ENCODE measurements around the gene HOTAIR. TPM values are rescaled to one million over a fixed set of nuclear protein-coding genes. Genes with fewer than 3 reads are reported as not detected.

The HOTAIR gene
- total RNA-seq, 1 experiment from 2014 or later = 13.5 TPM

DNA sequence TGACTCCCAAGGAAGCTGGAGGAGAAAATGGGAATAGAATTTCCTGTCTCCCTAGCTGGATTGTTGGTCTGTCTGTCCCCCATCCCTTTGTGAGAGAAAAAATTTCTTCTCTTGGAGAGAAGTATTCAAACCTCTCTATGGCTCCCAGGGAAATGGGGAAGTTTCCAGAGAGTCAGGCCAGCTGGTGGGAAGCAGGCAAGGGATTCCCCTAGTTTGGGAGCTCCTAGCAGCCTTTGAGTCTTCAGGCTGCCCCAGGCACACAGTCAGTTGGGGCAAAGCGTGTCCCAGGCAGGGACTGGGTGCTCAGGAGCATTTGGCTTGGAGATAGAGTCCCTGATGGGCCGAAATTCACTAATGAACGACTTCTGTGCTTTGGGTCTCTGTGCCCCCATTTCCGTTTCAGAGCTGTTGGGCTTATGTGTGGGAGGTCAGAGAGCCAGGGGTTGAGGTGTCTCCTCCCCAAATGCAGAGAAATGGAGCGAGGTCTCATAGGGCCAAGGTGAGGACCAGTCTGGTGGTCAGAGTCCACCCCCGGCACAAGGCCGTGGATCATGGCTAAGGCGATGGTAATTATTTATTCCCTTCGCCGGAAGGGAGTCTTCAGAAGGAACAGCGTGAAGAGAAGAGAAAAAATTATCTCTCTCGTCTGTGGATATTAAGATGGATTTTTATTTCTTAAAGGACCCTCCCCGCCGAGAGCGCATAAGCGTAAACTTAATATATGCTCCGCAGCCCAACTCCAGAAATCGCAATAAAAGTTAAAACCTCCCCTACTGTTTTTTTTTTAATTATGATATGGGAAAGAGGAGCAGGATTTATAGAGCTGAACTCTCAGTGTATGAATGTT lies 18.6 kb upstream of the HOTAIR start:
- H3K9me3 ChIP-seq (replicated peaks) = no peaks in the 10 kb centered on the region
- H3K4me3 ChIP-seq = peak overlapping the region; percentile 49
- H3K36me3 ChIP-seq = no peaks in the 10 kb centered on the region
- H3K27ac ChIP-seq = peak overlapping the region; percentile 93
- peak in 1 of 2 experiments; percentile 66 for DNase-seq (ENCODE audit: low read depth in 1 of 2, low spot score in 2 of 2)
- H3K27me3 ChIP-seq (replicated peaks) = no peaks in the 10 kb centered on the region
- H3K4me1 ChIP-seq (replicated peaks) = peaks cover 87% of the 10 kb centered on the region

- H3K4me3 ChIP-seq = no peak overlapping the region; the same call in 1 of the 2 replicates
- DNase-seq (ENCODE audit: low read depth in 1 of 2, low spot score in 2 of 2) = no peak
- H3K4me1 ChIP-seq (replicated peaks) = peaks cover 87% of the 10 kb centered on the region
- H3K27me3 ChIP-seq (replicated peaks) = no peaks in the 10 kb centered on the region
- H3K9me3 ChIP-seq (replicated peaks) = no peaks in the 10 kb centered on the region
- H3K27ac ChIP-seq = peak overlapping the region; percentile 93
- H3K36me3 ChIP-seq = no peaks in the 10 kb centered on the region
Measured at GRCh38 chr12:53992377-53992889, 17.7 kb upstream of the HOTAIR start.

- no peaks in the 10 kb centered on the region for H3K27me3 ChIP-seq (replicated peaks)
- H3K36me3 ChIP-seq = peaks cover 2% of the 10 kb centered on the region; the same call in 1 of the 2 replicates
- no peaks in the 10 kb centered on the region for H3K9me3 ChIP-seq (replicated peaks)
- DNase-seq (ENCODE audit: low read depth in 1 of 2, low spot score in 2 of 2) = peak in 1 of 2 experiments; percentile 61
- peaks cover 81% of the 10 kb centered on the region for H3K4me1 ChIP-seq (replicated peaks)
- peak overlapping the region; percentile 19 for H3K4me3 ChIP-seq
- H3K27ac ChIP-seq = peak overlapping the region; percentile 33
Measured at GRCh38 chr12:53991077-53991460, 16.3 kb upstream of the HOTAIR start.

DNA sequence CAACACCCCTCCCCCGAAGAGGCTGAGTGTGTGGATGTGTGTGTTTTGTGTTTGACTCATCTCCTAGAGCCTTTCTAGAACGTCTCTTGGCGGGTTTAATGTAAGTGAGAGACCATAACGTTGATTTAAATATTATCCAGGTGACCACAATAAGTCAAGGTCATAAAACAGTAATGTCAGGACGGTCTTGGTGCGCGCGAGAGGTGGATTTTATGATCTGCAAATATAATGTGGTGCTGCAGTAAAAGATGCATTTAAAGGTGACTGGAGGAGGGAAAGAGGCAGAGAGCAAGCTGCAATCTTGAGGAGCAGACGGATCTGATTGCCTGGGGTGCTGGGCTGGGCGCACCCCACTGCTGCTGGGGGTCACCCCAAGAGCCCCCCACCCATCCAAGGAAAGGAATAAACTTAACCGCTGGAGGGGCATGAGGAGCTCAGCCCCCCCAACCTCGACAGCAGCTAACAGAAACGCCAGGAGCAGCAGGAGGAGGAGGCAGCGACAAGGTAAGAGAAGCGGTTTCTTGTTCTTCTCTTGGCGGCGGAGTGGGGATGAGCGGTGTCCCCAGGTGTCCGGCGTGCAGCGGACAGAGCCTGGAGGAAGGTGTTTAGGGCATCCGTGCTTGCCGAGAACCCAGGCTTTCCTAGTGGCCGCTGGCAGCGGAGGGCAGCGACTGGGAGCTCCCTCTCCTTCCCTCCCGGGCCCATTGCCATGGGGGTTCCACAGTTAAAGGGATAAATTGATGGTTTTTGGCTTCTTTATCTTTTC lies 15.7 kb upstream of the HOTAIR start:
- Histone ChIP-seq H3K4me3 (peak overlapping the region; percentile 19), H3K4me1 (replicated peaks) (peaks cover 82% of the 10 kb centered on the region), H3K27me3 (replicated peaks) (no peaks in the 10 kb centered on the region), H3K27ac (peak overlapping the region; percentile 33), H3K36me3 (peaks cover 7% of the 10 kb centered on the region; the same call in 1 of the 2 replicates), H3K9me3 (replicated peaks) (no peaks in the 10 kb centered on the region)
- DNase-seq (ENCODE audit: low read depth in 1 of 2, low spot score in 2 of 2) = peak in 1 of 2 experiments; percentile 72

- DNase-seq (ENCODE audit: low read depth in 1 of 2, low spot score in 2 of 2) = peak in 1 of 2 experiments; percentile 79
- Histone ChIP-seq H3K27ac (peak overlapping the region; percentile 33), H3K9me3 (replicated peaks) (no peaks in the 10 kb centered on the region), H3K27me3 (replicated peaks) (no peaks in the 10 kb centered on the region), H3K4me1 (replicated peaks) (peaks cover 79% of the 10 kb centered on the region), H3K4me3 (peak overlapping the region; percentile 27), H3K36me3 (peaks cover 7% of the 10 kb centered on the region; the same call in 1 of the 2 replicates)
Measured at GRCh38 chr12:53989227-53990113, 14.7 kb upstream of the HOTAIR start.

GRCh38 chr12:53988541-53989226 lies 13.9 kb upstream of the HOTAIR start:
- H3K9me3 ChIP-seq (replicated peaks) = no peaks in the 10 kb centered on the region
- no peak for DNase-seq (ENCODE audit: low read depth in 1 of 2, low spot score in 2 of 2)
- H3K4me1 ChIP-seq (replicated peaks) = peaks cover 72% of the 10 kb centered on the region
- peaks cover 7% of the 10 kb centered on the region; the same call in 1 of the 2 replicates for H3K36me3 ChIP-seq
- H3K4me3 ChIP-seq = peak overlapping the region; percentile 27
- no peaks in the 10 kb centered on the region for H3K27me3 ChIP-seq (replicated peaks)
- peak overlapping the region; percentile 33; the same call in 1 of the 2 replicates for H3K27ac ChIP-seq

GRCh38 chr12:53987787-53988230 lies 13.1 kb upstream of the HOTAIR start:
- Histone ChIP-seq H3K4me1 (replicated peaks) (peaks cover 63% of the 10 kb centered on the region), H3K9me3 (replicated peaks) (no peaks in the 10 kb centered on the region), H3K27me3 (replicated peaks) (no peaks in the 10 kb centered on the region), H3K4me3 (no peak overlapping the region), H3K27ac (no peak overlapping the region), H3K36me3 (peaks cover 7% of the 10 kb centered on the region; the same call in 1 of the 2 replicates)
- DNase-seq (ENCODE audit: low read depth in 1 of 2, low spot score in 2 of 2) = no peak

DNA sequence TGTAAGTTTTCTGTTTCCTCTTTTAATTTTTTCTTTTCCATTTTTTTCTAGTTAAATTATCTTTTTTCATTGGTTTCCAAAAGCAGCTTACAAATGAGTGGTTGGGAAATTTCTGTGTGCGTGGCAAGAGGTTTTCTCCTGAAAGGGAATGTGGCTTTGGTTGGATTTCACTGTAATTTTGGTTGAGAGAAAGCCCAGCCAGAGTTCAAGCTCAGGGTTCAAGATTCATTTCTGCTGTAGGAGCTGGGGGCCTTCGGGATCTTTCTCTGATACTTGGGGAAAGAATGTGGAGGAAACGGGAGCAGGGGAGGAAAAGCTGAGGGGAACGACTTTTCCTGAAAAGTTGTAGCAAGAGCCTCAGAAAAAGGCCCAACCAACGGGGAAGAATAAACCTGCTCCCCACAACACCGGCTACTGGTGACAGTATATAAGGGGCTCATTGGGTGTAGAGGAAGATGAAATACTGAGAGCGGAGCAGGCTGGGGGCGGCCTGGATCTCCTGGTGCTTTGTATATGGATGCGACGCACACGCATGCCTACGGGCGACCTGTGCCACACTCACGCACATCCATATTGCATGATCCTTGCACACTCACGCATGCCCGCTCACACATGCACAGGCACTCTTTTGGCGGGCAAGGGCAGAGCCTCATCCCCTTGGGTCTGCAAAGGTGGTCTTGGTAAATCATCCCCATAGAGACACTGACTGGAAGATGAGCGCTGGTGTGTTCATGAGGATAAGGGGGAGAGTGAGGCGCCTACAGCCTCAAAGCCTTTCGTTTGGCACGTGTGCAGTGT lies 12.1 kb upstream of the HOTAIR start:
- Histone ChIP-seq H3K27ac (peak overlapping the region; percentile 63), H3K9me3 (replicated peaks) (no peaks in the 10 kb centered on the region), H3K27me3 (replicated peaks) (no peaks in the 10 kb centered on the region), H3K4me3 (peak overlapping the region; percentile 51), H3K4me1 (replicated peaks) (peaks cover 57% of the 10 kb centered on the region), H3K36me3 (peaks cover 7% of the 10 kb centered on the region; the same call in 1 of the 2 replicates)
- no peak for DNase-seq (ENCODE audit: low read depth in 1 of 2, low spot score in 2 of 2)

DNA sequence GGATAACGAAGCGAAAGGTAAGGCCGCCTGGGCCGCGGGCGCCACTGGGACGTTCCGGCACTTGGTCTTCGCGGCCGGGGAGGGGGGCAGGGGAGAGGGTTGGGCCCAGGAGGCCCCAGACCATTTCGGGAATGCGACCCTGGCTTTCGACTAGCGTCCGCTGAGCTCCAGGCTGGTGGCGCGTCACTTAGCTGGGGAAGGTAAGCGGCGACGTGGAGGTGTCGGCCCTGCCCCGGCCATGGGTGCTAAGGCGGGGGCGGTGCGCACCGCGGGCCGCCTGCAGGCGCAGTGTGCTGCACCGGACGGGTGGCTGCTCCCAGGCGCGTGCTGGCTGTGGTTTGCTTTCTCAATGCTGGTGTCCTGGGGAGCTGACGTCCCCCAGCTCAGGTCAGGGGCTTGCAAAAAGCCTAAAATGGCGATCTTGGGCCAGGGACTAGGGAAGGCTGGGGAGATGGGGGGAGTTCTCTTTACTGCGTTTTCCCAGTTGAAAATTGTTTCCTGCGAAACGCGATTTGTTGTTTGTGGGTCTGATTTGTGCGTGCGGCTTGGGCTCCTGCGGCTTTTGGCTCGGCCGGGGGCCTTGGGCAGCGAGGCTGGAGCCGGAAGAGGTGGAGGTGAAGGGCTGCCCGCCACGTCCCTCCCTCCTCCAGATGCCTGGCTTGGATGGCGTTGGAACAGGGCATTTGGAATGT lies 11.4 kb upstream of the HOTAIR start:
- Histone ChIP-seq H3K36me3 (peaks cover 7% of the 10 kb centered on the region; the same call in 1 of the 2 replicates), H3K27me3 (replicated peaks) (no peaks in the 10 kb centered on the region), H3K27ac (peak overlapping the region; percentile 63), H3K4me1 (replicated peaks) (peaks cover 49% of the 10 kb centered on the region), H3K9me3 (replicated peaks) (no peaks in the 10 kb centered on the region), H3K4me3 (peak overlapping the region; percentile 51)
- peak in 1 of 2 experiments; percentile 70 for DNase-seq (ENCODE audit: low read depth in 1 of 2, low spot score in 2 of 2)

DNA sequence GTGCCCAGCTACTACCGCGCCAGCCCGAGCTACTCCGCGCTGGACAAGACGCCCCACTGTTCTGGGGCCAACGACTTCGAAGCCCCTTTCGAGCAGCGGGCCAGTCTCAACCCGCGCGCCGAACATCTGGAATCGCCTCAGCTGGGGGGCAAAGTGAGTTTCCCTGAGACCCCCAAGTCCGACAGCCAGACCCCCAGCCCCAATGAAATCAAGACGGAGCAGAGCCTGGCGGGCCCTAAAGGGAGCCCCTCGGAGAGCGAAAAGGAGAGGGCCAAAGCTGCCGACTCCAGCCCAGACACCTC lies 10.9 kb upstream of the HOTAIR start:
- no peak for DNase-seq (ENCODE audit: low read depth in 1 of 2, low spot score in 2 of 2)
- Histone ChIP-seq H3K9me3 (replicated peaks) (no peaks in the 10 kb centered on the region), H3K4me3 (peak overlapping the region; percentile 51), H3K36me3 (peaks cover 7% of the 10 kb centered on the region; the same call in 1 of the 2 replicates), H3K4me1 (replicated peaks) (peaks cover 44% of the 10 kb centered on the region), H3K27me3 (replicated peaks) (no peaks in the 10 kb centered on the region), H3K27ac (peak overlapping the region; percentile 63)

DNA sequence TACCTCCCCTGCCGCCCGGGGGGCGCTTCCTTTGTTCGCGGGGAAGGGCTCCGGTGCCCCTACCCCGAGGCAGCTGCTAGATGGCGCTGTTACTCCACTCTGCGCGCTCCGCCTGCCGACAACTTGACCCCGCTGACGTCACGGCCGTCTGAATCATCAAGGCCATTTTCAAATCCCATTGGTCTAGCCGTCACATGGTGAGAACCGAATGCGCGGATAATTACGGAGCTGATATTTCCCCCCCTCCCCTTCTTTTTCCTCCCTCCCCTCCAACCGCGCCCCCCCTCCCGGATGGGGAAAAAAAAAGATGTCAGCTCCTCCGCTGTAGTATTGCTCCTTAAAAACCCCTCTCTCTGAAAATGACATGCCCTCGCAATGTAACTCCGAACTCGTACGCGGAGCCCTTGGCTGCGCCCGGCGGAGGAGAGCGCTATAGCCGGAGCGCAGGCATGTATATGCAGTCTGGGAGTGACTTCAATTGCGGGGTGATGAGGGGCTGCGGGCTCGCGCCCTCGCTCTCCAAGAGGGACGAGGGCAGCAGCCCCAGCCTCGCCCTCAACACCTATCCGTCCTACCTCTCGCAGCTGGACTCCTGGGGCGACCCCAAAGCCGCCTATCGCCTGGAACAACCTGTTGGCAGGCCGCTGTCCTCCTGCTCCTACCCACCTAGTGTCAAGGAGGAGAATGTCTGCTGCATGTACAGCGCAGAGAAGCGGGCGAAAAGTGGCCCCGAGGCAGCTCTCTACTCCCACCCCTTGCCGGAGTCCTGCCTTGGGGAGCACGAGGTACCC lies 10.3 kb upstream of the HOTAIR start, which contains the start of gene HOXC10:
TSS of gene HOXC10 (plus strand) at position 246 of the 791 bp plus-strand sequence. CDS start at position 360, 114 bp downstream.
- Histone ChIP-seq H3K9me3 (replicated peaks) (no peaks in the 10 kb centered on the region), H3K27ac (peak within 1 kb of the TSS; percentile 90), H3K4me1 (replicated peaks) (peaks cover 42% of the 10 kb centered on the region), H3K36me3 (peaks cover 7% of the 10 kb centered on the region; the same call in 1 of the 2 replicates), H3K4me3 (peak within 1 kb of the TSS; percentile 51), H3K27me3 (replicated peaks) (no peaks in the 10 kb centered on the region)
- peak; percentile 92 to 97 for DNase-seq (ENCODE audit: low read depth in 1 of 2, low spot score in 2 of 2)

All from SJSA1 (cell line).